Measurements from ENCODE around the gene VPS13C.

The VPS13C gene

DNA sequence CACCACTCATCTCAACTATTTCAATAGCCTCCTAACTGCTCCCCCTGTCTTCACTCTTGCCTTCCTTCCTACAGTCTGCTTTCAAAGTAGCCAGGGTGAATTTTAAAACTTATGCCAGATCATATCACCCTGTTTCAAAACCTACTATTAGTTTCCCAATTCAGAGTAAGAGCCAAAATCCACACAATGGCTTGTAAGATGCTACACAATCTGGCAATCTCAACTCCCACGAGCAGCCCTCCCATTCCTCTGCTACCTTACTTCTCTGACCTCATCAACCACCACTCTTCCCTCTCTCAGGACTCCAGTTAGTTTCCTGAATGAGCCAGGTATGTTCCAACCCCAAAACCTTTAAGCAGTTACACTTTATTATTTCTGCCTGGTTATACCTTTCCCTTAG lies 62.5 kb downstream of the VPS13C start:
- Histone ChIP-seq H3K9me2 (replicated peaks; ENCODE audit: insufficient read depth, low read length) (no peaks in the 10 kb centered on the region), H3K9ac (ENCODE audit: low read length) (no peak overlapping the region), H2AFZ (ENCODE audit: low read depth, low read length, severe bottlenecking) (no peak overlapping the region), H3K4me3 (ENCODE audit: insufficient read depth, low read length, poor library complexity, severe bottlenecking) (no peak overlapping the region), H3K9me3 (ENCODE audit: insufficient read depth, low read length) (no peaks in the 10 kb centered on the region), H3F3A (ENCODE audit: insufficient read depth) (peaks cover 4% of the 10 kb centered on the region; the same call in 1 of the 2 replicates), H3K4me2 (ENCODE audit: low read depth, low read length, poor library complexity, severe bottlenecking) (no peak overlapping the region), H4K20me1 (ENCODE audit: low read depth, low read length) (no peaks in the 10 kb centered on the region), H3K36me3 (ENCODE audit: low read length) (no peaks in the 10 kb centered on the region), H3K27me3 (ENCODE audit: low read length) (no peaks in the 10 kb centered on the region), H3K27ac (ENCODE audit: low read depth, low read length) (no peak overlapping the region), H3K79me2 (ENCODE audit: insufficient read depth, low read length) (no peaks in the 10 kb centered on the region)
- no peak for TF ChIP-seq EZH2phosphoT487 (conservative IDR thresholded peaks at IDR 0.05; ENCODE audit: low read length)
- TF ChIP-seq, protein P1, sequence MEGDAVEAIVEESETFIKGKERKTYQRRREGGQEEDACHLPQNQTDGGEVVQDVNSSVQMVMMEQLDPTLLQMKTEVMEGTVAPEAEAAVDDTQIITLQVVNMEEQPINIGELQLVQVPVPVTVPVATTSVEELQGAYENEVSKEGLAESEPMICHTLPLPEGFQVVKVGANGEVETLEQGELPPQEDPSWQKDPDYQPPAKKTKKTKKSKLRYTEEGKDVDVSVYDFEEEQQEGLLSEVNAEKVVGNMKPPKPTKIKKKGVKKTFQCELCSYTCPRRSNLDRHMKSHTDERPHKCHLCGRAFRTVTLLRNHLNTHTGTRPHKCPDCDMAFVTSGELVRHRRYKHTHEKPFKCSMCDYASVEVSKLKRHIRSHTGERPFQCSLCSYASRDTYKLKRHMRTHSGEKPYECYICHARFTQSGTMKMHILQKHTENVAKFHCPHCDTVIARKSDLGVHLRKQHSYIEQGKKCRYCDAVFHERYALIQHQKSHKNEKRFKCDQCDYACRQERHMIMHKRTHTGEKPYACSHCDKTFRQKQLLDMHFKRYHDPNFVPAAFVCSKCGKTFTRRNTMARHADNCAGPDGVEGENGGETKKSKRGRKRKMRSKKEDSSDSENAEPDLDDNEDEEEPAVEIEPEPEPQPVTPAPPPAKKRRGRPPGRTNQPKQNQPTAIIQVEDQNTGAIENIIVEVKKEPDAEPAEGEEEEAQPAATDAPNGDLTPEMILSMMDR (IDR thresholded peaks at IDR 0.05; ENCODE audit: insufficient read depth, low read length, poor library complexity, severe bottlenecking) = no peak

DNA sequence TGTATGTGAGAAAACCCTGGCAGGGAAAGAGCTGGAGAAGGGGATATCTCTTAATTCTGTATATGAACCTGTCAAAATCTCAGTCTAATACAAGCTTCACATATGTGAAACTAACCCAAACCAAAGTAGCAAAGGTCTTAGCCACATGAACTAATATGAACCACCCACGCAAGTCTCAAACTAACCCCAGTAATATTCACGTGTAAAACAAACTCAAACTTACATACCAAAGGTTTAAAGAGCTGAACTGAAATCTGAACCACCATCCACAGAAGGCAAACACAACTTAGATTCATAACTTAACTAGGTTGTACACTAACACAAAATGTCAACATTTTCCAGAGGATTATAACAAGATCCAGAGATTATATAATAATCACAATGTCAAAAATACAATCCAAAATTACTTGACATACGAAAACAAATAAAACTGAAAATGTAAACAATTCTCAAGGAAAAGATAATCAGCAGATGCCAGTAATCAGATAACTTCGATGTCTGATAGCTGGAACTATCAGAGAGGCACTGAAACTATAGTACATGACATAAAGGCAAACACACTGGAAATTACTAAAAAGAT lies 64.1 kb downstream of the VPS13C start:
- Histone ChIP-seq H3K4me3 (ENCODE audit: insufficient read depth, low read length, poor library complexity, severe bottlenecking) (no peak overlapping the region), H4K20me1 (ENCODE audit: low read depth, low read length) (no peaks in the 10 kb centered on the region), H3K9me3 (ENCODE audit: insufficient read depth, low read length) (no peaks in the 10 kb centered on the region), H3K4me2 (ENCODE audit: low read depth, low read length, poor library complexity, severe bottlenecking) (no peak overlapping the region), H2AFZ (ENCODE audit: low read depth, low read length, severe bottlenecking) (no peak overlapping the region), H3K9me2 (replicated peaks; ENCODE audit: insufficient read depth, low read length) (no peaks in the 10 kb centered on the region), H3K79me2 (ENCODE audit: insufficient read depth, low read length) (no peaks in the 10 kb centered on the region), H3F3A (ENCODE audit: insufficient read depth) (peaks cover 4% of the 10 kb centered on the region; the same call in 1 of the 2 replicates), H3K9ac (ENCODE audit: low read length) (no peak overlapping the region), H3K27ac (ENCODE audit: low read depth, low read length) (no peak overlapping the region), H3K36me3 (ENCODE audit: low read length) (peaks cover 4% of the 10 kb centered on the region; the same call in 1 of the 2 replicates), H3K27me3 (ENCODE audit: low read length) (no peaks in the 10 kb centered on the region)
- TF ChIP-seq, protein P1 (IDR thresholded peaks at IDR 0.05; ENCODE audit: insufficient read depth, low read length, poor library complexity, severe bottlenecking) = no peak
- TF ChIP-seq EZH2phosphoT487 (conservative IDR thresholded peaks at IDR 0.05; ENCODE audit: low read length) = no peak

DNA sequence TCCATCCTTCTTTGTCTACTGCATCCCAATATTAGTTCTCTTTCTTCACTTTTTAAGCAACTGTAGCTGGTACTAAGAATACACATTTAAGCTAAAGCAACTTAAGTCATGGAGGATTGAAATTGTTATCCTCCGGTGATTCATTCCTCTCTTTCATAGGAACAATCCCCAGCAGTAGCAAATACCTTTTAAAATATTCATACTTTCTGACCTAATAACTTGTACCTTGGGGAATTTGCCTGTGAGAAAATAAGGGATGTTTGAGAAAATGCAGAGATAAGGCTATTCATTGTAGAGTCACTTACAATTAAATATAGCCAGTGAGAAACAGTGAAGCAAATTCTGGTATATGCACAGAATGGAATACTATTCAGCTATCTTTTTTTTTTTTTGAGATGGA lies 66.0 kb downstream of the VPS13C start:
- Histone ChIP-seq H3K27me3 (ENCODE audit: low read length) (no peaks in the 10 kb centered on the region), H3K36me3 (ENCODE audit: low read length) (peaks cover 16% of the 10 kb centered on the region), H3K9ac (ENCODE audit: low read length) (no peak overlapping the region), H3K27ac (ENCODE audit: low read depth, low read length) (no peak overlapping the region), H3K4me2 (ENCODE audit: low read depth, low read length, poor library complexity, severe bottlenecking) (no peak overlapping the region), H3K4me3 (ENCODE audit: insufficient read depth, low read length, poor library complexity, severe bottlenecking) (no peak overlapping the region), H3K9me3 (ENCODE audit: insufficient read depth, low read length) (no peaks in the 10 kb centered on the region), H3K79me2 (ENCODE audit: insufficient read depth, low read length) (no peaks in the 10 kb centered on the region), H2AFZ (ENCODE audit: low read depth, low read length, severe bottlenecking) (no peak overlapping the region), H4K20me1 (ENCODE audit: low read depth, low read length) (no peaks in the 10 kb centered on the region), H3F3A (ENCODE audit: insufficient read depth) (no peaks in the 10 kb centered on the region), H3K9me2 (replicated peaks; ENCODE audit: insufficient read depth, low read length) (no peaks in the 10 kb centered on the region)
- no peak for TF ChIP-seq EZH2phosphoT487 (conservative IDR thresholded peaks at IDR 0.05; ENCODE audit: low read length)
- TF ChIP-seq, protein P1 (IDR thresholded peaks at IDR 0.05; ENCODE audit: insufficient read depth, low read length, poor library complexity, severe bottlenecking) = no peak

All from SU-DHL-6 (cell line).